ENCODE results near the gene COL23A1.

DNA sequence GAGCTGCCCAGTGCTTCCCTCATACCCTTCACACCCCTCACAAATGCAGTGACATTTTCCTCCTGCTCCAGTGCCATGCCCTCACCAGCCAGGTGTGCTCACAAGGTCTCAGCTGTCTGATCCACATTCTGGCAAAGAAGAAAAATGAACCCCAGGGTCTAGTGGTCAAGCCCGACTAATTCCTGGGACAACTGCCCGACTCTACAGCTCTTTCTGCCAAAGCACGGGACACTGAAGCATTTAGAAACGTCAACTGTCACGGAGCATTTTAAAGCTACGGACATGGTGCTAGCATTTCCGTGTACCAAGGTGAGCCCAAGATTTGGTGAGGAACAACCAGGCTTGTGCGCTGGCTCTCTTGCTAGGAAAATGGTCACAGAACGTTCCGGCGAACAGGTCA is 300.8 kb downstream of the COL23A1 start:
- TF ChIP-seq NONO (IDR thresholded peaks at IDR 0.05) (no peak), NONO (CRISPR knock-in tag; conservative IDR thresholded peaks at IDR 0.05) (no peak), TAF1 (CRISPR knock-in tag; IDR thresholded peaks at IDR 0.05) (no peak), FOSL1 (CRISPR knock-in tag; IDR thresholded peaks at IDR 0.05; ENCODE audit: borderline replicate concordance) (no peak), ZNF550 (CRISPR knock-in tag; IDR thresholded peaks at IDR 0.05; ENCODE audit: borderline replicate concordance) (no peak), ZBTB34 (CRISPR knock-in tag; IDR thresholded peaks at IDR 0.05) (no peak), E2F5 (CRISPR knock-in tag; conservative IDR thresholded peaks at IDR 0.05) (no peak), ZNF274 (CRISPR knock-in tag; IDR thresholded peaks at IDR 0.05) (no peak), GABPB1 (CRISPR knock-in tag; IDR thresholded peaks at IDR 0.05) (no peak)
- TF ChIP-seq, protein P1, sequence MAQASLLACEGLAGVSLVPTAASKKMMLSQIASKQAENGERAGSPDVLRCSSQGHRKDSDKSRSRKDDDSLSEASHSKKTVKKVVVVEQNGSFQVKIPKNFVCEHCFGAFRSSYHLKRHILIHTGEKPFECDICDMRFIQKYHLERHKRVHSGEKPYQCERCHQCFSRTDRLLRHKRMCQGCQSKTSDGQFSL (CRISPR knock-in tag; IDR thresholded peaks at IDR 0.05) = no peak
